Keratinocyte (primary cell): ENCODE results near the gene MOB2.

Source experiments
- EZH2 ChIP-seq: IDR thresholded peaks from one replicate; pipeline ENCODE4 v1.6.1; 2012; ENCODE audit warnings: inconsistent platforms, mild to moderate bottlenecking, low read length, moderate library complexity
- TF ChIP-seq, protein P1 (sequence below), 3 experiments: IDR thresholded peaks in 1 of 3; conservative IDR thresholded peaks in 1 of 3; optimal IDR thresholded peaks in 1 of 3; 2 replicates in 2 of 3; 3 replicates in 1 of 3; pipeline versions ENCODE3 to v1.5.1; 2011; ENCODE audit warnings: low read length in 3 of 3, mild to moderate bottlenecking in 3 of 3, moderate library complexity in 2 of 3, control low read depth in 1 of 3, inconsistent platforms in 1 of 3; ENCODE audit not compliant: insufficient read depth in 2 of 3; ENCODE audit errors: extremely low read depth in 1 of 3

DNA sequence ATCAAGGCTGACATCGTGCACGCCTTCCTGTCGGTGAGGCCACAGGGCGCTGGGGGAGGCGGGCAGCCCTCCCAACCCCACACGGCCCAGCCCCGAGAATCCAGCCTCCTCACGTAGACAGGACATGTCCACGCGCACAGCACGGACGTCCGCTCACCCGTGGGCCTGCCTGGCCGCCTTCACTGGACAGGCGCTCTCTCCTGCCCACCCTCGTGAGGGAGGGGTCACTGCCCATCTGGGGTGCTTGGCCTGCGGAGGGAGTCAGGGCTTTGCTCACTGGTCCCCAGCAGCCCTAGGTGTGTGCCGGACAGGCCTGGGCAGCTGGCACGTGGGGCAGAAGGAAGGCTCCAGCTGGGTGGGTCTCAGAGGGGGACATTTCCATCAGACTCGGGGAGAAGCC lies 32.0 kb downstream of the MOB2 start:
- TF ChIP-seq, protein P1, sequence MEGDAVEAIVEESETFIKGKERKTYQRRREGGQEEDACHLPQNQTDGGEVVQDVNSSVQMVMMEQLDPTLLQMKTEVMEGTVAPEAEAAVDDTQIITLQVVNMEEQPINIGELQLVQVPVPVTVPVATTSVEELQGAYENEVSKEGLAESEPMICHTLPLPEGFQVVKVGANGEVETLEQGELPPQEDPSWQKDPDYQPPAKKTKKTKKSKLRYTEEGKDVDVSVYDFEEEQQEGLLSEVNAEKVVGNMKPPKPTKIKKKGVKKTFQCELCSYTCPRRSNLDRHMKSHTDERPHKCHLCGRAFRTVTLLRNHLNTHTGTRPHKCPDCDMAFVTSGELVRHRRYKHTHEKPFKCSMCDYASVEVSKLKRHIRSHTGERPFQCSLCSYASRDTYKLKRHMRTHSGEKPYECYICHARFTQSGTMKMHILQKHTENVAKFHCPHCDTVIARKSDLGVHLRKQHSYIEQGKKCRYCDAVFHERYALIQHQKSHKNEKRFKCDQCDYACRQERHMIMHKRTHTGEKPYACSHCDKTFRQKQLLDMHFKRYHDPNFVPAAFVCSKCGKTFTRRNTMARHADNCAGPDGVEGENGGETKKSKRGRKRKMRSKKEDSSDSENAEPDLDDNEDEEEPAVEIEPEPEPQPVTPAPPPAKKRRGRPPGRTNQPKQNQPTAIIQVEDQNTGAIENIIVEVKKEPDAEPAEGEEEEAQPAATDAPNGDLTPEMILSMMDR (optimal IDR thresholded peaks at IDR 0.05 in 1 of 3, IDR thresholded peaks at IDR 0.05 in 1 of 3, conservative IDR thresholded peaks at IDR 0.05 in 1 of 3; ENCODE audit: extremely low read depth in 1 of 3, insufficient read depth in 2 of 3, low read length in 3 of 3), result no peak
- TF ChIP-seq EZH2, result no peak
